OCI-M2 (cell line): ENCODE data around the gene NANOS2.

Experiments
- DNase-seq: peaks from one replicate; lab custom pipeline; 2025; ENCODE audit not compliant: unreplicated experiment; lab: John Stamatoyannopoulos, UW

The NANOS2 gene

DNA sequence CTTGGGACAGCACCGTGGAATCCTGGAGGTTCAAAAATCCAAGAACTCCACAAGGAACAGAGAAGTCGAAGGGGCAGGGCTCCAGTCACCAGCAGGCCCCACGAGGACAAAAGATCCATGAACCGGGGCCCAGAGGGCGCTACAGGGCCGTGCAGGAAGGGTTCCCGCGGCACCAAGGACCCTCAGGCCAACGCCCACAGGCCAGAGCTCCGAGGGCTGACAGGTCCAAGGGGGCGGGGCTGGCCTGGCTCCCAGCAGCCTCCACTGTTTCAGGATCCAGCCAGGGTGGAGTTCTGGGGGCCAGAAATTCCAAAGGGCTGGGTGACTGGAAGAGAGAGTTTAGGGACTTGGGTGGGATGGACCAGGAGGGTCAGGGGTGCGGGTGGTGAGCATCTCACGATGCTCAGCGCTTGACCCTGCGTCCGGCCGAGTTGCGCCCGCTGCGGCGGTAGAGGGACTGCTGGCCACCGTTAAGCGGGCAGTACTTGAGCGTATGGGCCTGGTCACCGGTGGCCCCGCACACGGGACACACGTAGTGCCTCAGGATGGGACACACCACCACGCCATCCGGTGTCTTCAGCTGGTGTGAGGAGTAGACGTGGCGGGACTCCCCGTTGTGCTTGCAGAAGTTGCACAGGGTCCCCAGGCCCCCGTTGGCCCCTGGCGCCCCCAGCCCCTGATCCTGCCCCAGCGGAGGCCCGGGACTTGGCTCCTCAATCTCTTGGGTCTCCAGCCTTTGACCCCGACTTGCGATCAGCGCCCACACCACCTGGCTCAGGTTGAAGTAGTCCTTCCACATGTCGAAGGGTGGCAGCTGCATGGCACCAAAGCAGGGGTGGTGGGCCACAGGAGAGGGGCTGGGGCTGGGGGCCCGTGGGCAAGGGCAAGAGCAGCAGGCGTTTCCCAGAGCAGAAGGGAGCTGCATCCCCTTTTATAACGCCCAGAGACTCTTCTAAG lies at the start of gene NANOS2:
Gene NANOS2 (minus strand): TSS at position 905 of the 957 bp plus-strand sequence. CDS start 85 bp downstream, at position 820.
- no peak for DNase-seq

DNA sequence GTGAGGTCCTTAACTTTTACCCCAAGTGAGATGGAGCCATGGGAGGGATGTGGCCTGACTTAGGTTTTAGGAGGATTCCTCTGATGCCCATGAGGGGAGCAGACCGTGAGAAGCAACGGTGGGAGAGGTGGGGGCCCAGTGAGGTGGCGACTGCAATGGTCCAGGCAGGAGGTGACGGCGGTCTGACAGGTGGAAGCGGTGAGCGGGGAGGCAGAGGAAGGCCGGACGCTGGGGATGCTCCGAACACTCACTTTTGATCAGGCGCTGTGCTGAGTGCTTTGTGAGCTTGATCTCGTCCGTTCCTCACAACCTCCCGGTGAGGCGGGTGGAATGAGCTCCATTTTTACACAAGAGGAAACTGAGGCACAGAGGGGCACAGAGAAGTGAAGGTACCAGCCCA lies 47.4 kb upstream of the NANOS2 start:
- DNase-seq: no peak

DNA sequence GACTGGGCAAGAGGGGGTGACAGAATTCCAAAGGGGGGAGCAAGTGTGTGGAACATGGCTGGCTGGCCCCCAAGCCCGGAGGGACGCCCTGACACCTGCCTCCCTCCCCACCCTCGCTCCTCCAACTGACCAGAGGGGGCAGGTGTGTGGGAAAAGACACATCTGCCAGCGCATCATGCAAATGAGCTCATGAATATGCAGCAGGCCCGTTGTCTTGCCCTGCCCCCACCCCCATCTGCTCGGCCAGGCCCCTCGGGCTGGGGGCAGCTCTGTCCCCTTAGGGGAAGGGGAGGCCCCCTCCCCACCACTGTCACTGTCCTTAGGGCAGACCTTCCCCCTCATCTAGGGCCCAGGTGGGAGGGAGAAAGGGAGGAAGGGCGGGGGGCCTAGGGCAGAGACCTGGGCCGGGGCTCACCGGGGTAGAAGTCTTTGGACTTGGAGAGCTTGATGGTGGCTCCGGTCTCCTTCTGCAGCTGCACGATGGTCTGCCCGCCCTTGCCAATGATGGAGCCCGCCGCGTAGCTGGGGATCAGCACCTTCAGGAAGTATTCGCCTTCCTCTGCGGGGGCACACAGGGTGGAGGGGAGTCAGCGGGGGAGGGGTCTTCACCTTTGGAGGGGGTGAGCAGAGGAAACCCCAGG lies 46.1 kb upstream of the NANOS2 start:
- no peak for DNase-seq

DNA sequence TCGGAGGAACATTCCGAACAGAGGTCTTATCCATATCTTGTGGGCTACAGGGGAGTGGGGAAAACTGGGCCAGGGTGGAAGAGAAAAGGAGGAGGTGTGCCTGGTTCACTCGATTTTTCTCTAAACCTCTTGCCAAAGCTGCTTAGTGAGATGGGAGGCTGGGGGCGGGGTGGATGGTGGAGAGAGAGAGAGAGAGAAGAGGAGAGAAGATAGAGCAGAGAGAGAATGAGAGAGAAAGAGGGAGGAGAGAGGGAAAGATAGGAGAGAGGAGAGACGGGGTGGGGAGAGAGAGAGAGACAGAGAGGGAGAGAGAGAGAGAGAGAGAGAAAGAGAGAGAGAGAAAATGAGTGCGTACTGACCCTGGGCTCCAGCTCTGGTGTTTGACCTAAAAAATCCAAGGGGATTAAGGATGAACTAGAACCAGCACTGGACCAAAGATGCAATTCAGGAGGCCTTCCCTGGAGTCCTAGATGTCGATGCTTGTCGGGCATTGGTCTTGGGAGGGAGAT lies 45.0 kb upstream of the NANOS2 start:
- no peak for DNase-seq

DNA sequence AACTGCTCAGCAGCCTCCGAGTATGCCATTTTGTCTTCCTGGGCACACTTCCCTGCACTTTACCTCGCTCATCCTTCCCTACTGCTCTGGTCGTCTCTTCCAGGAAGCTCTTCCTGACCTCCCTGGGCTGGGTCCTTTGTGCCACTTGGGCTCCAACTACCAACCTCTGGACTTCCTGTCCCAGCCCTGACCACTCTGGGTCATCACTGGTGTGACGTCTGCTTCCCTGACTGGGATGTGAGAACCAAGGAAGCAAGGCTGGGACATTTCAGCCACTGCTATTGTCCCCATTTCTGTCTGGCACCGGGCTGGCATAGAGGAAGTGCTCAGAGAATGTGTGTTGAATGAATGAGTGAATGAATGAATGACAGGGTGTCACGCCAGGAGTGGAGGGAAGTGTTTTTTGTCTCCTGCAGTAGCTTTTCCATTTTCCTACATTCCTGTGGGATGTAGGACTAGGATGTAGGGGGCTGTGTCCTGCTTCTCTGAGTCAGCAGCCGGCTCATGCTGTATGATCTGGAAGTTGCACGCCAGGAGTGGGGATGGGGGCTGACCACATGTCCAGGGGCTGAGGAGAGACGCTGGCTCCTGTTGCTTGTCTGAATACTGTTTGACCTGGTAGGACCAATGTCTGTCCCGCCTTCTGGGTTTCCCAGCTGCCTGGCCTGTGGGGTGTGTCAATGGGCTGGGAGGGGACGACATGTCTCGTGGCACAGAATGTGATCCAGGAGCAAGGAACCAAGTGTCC lies 44.4 kb upstream of the NANOS2 start:
- no peak for DNase-seq

DNA sequence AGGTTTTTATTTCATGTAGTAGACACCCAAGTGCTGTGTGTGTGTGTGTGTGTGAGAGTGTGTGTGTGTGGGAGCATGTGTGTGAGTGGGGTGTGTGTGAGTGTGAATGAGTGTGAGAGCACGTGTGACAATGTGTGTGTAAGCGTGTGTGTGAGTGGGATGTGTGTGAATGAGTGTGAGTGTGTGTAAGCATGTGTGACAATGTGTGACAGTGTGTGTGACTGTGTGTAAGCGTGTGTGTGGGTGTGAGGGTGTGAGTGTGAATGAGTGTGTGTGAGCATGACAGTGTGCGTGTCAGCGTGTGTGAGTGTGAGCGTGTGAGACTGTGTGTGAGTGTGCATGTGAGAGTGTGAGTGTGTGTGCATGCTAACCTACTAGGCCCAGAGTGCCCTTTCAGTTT lies 43.7 kb upstream of the NANOS2 start:
- no peak for DNase-seq

DNA sequence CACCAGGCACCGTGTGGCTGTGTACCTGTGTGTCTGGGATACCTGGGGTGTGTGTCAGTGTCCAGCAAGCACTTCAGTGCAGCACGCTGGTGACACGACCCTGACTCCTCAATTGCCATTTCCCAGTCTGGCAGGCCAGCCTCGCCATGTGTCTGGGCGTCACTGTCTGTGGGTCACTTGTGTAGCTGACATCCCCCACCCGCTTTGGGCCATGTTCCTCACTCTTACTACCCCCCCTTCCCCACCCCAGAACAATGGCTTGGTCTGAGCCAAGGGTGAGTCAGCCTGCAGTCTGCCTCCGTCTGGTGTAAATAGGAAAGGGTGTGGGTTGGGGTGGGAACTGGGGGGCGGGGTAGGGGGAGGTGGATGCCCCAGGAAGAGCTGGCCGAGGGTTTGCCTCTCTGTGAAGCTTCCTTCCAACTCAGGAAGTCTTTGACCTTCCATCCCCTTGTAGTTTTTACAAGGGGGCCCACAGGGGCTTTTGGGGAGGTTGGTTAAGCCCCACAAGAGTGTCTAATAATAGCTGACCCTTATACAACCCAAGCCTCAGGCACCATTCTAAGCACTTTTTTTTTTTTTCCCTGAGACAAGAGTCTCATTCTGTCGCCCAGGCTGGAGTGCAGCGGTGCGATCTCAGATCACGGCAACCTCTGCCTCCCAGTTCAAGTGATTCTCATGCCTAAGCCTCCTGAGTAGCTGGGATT lies 41.5 kb upstream of the NANOS2 start:
- DNase-seq: no peak

DNA sequence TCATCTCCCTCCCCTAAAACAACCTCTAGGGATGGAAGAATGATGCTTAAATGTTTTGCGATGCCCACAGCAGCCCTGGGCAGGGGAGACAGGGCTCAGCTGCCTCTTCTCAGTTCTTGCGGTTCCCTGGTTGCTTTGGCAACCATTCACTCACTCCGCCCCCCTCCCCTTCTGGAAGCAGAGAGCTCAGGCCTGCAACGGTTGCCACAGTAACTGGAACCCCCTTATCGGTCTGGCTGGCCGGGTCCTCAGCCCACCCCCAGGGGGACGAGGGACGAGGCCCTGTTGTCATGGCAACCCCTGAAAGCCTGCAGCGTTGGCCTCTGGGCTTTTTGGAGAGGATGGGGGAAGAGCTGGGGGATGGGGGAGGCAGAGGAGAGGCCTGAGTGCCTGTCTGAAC lies 39.6 kb upstream of the NANOS2 start:
- no peak for DNase-seq

DNA sequence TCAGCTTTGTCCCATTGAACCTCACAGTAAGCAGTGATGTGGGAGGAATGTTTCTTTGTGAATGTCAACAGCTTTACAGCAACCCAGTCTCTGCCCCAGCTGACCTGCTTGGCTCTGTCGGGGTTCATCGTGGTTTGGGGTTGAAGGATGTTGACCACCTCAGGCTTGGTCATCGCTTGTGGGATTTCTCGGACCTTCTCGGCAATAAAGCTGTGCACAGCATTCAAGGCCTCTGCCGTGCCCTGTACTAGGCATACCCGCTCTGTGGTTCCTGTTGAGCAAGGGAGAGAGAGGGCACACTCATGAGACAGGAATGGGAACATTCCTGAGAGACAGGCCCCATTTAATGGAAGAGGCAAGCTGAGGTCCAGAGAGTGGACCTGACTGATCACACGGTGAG lies 39.1 kb upstream of the NANOS2 start:
- no peak for DNase-seq

DNA sequence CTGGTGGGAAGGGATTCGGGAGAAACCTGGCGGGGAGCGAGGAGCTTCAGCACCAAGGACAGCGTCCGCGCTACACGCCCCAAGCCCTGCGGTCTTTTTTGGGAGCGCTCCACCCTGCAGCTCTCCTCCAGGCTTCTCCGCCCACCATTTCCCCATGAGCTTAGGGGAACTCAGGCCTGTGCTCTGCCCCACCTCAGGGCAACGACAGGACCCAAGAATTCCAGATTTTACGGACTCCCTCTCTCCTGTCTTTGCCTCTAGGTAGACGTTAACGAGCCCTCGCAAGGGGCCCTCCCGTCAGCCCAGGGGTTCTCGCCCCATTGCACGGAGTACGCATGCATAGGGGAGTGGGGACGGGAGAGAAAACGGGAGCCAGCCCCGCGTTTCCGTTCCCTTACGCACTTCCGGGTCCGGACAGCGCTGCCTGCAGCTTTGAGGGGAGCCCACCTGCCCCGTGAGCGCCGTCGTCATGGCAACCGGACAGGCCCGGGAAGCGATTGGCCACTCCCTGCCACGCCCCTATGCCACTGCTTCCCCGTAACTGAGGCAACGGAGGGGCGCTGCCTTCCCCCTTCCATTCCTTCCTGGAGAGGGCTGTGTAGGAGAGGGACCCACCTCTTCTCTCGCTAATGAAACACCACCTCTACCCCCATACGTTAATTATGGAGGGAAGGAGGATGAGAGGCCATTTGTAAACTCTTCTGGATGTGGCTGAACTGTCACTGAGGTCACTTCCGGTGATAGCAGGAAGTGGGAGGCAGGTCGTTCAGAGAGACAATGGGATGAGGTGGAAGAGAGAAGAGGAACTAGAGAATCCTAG lies 38.3 kb upstream of the NANOS2 start:
- no peak for DNase-seq

DNA sequence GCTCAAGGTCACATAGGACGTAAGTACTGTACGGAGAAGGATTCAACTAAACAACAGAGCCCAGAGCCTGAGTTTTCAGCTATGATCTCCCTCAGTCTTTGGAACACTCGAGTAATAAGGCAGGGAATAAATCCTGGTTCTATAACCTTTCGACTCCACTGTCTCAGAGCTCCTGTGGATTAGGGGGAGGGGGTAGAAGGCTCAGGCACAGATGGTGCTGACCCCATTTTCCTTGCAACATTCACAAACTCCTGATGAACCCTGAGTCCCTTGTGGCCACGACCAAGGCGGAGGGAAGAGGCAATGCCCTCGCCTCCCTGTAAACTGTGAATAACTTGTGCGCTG lies 37.7 kb upstream of the NANOS2 start:
- no peak for DNase-seq

DNA sequence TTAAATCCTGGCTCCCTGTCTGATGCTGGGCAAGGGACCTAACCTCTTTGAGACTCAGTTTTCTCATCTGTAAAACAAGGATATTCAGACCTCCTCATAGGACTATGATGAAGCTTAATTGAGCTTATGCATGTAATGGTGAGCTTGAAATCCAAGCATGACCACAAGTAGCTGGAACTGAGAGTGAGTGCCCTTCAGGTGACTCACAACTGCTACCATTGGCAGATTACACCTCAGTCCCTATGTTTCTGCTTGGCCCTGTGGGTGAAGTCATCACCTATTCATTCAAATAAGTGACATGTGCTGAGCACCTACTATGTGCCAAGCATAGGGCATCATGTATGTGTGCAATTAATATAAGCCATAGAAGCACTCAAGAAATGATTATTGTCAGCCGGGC lies 33.3 kb upstream of the NANOS2 start:
- no peak for DNase-seq

DNA sequence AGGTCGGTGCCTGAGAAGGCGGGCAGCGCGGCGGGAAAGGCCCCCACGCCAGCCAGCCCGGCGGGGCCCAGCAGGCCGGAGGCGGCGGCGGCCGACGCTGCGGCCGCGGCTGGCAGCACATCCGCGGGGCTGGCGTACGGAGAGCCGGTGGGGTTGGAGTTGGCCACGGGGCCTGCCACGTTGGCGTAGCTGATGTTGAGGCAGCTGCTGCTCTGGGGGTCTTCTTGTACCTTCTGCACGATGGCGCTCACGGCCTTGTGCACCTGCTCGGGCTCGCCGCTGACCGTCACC lies 25.9 kb upstream of the NANOS2 start:
- no peak for DNase-seq

DNA sequence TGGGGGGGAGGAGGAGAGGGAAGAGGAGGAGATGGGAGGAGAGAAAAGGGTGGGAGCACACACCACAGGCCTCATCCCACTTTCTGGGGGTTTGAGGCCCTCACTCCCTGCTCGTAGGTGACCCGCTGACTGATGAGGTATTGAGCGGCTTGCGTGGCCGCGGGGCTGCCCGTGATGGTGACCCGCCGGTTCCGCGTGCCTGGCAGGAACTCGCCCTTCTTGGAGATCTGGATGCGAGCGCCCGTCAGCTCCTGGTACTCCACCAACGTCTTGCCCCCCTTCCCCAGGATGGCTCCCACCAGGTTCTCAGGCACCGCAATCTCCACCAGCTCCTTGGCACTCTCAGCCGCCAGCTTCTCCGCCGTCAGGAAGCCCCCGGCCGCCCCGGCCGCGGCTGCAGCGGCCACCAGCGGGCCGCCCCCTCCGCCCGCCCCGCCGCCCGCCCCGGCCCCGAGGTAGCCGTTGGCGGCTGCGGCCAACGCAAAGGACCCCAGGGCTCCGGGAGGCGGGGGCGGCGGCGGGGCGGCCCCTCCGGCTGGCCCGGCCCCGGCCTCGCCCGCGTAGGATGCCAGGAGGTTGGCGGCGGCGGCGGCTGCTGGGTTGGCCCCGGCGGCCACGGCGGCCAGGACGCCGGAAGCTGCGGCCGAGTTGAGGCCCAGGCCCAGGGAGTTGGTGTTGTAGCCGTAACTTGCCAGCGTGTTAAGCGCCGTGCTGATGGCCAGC lies 25.4 kb upstream of the NANOS2 start:
- no peak for DNase-seq

DNA sequence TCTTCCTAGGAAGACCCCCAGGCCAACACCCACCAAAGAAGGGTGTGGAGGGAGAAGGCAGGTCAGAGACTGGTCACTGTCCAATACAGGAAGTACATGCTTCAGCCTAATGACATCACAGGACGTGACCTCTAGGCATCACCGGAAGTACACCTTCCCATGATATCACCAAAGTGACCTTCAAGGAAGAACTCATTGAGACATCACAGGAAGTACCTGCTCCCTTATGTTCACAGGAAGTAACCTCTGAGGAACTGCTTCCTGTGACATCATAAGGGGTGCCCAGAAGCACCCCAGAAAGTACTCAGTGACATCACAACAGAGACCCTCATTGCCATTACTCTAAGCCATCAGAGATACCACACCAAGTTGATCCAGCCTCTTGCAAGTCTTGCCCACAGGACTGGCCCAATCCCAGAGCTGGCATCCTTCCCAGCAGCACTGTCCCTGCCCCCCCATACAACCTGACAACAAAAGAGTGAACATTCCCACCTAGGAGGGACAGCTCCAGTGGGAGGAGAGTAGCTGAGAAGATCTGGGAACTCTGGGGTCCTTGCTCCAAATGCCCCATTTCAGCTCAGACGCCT lies 24.2 kb upstream of the NANOS2 start:
- DNase-seq: no peak

DNA sequence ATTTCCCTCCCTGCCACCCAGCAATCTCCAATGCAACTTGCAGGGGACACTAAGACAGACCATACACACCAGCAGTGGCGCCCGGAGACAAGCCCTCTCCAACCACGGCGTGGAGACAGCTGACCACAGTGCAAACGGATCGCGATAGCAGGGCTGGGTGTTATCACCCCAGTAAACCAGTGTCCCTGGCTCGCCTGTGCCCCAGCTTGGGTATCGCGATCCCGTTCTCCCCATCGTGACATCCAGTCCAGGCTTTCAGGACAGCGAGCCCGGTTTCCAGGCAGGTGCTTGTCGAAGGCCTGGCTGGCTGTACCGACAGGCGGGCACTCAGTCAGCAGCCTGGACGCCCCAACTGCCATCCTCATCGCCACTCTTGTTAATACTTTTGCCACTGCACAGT lies 20.7 kb upstream of the NANOS2 start:
- no peak for DNase-seq

DNA sequence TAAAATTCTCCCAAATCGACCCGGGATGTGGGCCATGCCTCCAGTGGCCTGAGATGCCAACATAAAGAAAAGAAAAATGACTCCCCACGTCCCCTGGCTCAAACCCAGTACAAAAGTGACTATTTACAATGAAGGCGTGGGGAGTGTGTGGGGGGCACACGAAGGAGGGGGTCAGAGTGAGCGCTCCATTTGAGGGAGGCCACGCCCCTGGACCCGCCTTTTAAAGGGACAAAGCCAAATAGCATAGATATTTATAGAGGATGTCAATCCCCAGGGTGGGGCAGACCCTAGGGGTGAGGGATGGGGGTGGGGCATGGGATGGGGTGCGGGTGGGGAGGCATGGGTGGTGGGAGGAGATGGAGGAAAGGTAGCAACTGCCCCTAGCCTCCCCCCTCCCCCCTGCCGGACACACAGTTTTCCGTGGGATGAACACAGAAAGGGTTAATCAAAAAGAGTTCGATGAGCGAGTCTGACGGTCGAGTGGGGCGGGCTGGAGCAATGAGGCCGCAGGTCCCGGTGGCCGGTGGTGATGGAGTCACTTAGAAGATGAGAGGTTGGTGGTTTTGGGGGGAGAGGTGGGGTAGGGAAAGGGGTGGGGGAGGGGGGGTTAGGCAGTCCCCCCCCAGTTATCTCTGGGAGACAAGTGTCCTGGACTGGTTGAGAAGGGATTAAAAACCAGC lies 20.1 kb upstream of the NANOS2 start:
- no peak for DNase-seq

DNA sequence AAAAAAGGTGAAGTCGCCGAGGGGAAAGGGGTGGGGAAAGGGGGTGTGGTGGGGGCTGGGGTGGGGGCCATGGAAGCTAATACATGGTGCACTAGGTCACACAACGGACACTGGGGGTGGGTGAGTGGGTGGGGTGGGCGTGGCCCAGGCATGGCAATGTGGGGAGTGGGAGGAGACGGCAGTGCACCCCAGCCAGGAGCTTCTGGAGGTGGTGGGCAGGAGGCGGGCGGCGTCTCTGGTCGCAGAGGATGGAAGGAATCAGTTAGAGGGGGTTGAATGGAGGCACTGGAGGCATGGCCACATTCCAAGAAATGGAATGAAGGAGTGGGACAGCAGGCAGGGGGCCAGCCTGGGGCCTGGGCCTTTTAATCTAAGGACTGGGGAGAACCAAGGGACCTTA lies 19.2 kb upstream of the NANOS2 start:
- no peak for DNase-seq

DNA sequence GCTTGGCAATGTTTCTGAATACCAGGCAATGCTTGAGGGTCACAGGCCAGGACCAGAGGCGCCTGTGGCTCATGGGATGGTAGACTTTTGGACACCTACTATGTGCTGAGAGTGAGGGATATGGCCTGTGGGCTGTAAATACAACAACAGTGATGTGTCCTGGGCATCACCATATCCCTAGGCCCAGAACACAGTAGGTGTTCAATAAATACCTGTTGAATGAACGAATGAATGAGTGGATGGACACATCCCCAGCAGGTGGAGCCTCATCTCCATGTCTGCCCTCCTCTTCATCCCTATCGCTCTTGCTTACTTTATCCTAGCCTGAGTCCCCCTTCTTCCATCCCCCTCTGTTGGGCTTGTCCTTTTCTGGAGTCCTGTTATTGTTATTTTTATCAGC lies 16.5 kb upstream of the NANOS2 start:
- DNase-seq: no peak
